ACHN (cell line): ENCODE results near the gene GJB3.
A peak's percentile ranks its signal among the peaks of the same experiment; 100 is the strongest.

ENCODE experiments used
- DNase-seq: peaks from one replicate; pipeline ENCODE4 v3.0.0-alpha.2; 2015
- in situ Hi-C: cut with HindIII; loops from 2 replicates; pipeline ENCODE4 v1.10.0; 2017; ENCODE audit warnings: low sequenced_read_pairs, low pct_ligation_motif_present, low pct_unique_long_range_greater_than_20kb

The GJB3 gene

GRCh38 chr1:34779962-34780361, 1.1 kb upstream of the GJB3 start:
- DNase-seq: no peak
- in situ Hi-C loops: no loop called here

GRCh38 chr1:34780528-34780927, 486 bp upstream of the GJB3 start:
- in situ Hi-C loops: no loop called here
- no peak for DNase-seq

DNA sequence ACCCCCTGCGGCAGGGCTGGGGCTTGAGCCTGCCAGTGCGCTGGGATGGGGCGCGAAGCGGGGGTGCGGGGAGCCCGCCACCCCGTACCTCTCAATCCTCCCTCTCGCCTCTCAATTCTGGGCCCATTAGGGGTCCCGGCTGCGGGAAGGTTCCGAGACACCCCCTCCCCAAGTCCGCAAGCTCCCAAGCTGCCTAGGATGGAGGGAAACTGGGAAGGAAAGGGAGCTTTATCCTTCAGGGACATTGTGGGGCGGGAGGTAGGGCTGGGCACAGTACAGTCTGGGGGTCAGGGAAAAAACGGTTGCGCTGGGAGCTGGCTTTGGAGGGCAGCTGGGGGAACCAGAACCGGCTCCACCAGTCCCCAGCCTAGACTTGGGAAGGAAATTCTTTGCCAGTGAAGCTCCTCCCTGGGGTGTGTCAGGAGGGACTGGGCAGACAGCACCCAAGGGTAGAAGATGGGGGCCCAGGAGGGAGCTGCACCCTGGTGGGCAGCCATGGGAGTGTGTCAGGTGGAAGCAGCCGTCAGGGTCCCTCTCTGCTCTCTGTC, 904 bp downstream of the GJB3 start:
- no peak for DNase-seq
- in situ Hi-C loops: no loop called here

DNA sequence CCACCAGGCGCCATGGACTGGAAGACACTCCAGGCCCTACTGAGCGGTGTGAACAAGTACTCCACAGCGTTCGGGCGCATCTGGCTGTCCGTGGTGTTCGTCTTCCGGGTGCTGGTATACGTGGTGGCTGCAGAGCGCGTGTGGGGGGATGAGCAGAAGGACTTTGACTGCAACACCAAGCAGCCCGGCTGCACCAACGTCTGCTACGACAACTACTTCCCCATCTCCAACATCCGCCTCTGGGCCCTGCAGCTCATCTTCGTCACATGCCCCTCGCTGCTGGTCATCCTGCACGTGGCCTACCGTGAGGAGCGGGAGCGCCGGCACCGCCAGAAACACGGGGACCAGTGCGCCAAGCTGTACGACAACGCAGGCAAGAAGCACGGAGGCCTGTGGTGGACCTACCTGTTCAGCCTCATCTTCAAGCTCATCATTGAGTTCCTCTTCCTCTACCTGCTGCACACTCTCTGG, 3.8 kb downstream of the GJB3 start:
- no peak for DNase-seq

GRCh38 chr1:34785231-34785874, 4.3 kb downstream of the GJB3 start:
- in situ Hi-C loops: no loop called here
- no peak for DNase-seq

More for the DNA sequence above, 3.8 kb downstream of the GJB3 start:
- in situ Hi-C loops: no loop called here

DNA sequence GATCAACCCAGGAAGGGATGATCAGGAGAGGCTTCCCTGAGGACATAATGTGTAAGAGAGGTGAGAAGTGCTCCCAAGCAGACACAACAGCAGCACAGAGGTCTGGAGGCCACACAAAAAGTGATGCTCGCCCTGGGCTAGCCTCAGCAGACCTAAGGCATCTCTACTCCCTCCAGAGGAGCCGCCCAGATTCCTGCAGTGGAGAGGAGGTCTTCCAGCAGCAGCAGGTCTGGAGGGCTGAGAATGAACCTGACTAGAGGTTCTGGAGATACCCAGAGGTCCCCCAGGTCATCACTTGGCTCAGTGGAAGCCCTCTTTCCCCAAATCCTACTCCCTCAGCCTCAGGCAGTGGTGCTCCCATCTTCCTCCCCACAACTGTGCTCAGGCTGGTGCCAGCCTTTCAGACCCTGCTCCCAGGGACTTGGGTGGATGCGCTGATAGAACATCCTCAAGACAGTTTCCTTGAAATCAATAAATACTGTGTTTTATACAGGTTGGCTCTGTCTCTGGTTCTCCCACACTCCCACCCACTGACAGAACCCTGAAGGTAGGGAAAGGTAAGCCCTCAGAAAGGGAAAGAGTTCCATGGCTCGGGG, 5.0 kb downstream of the GJB3 start:
- in situ Hi-C loops: no loop called here

DNA sequence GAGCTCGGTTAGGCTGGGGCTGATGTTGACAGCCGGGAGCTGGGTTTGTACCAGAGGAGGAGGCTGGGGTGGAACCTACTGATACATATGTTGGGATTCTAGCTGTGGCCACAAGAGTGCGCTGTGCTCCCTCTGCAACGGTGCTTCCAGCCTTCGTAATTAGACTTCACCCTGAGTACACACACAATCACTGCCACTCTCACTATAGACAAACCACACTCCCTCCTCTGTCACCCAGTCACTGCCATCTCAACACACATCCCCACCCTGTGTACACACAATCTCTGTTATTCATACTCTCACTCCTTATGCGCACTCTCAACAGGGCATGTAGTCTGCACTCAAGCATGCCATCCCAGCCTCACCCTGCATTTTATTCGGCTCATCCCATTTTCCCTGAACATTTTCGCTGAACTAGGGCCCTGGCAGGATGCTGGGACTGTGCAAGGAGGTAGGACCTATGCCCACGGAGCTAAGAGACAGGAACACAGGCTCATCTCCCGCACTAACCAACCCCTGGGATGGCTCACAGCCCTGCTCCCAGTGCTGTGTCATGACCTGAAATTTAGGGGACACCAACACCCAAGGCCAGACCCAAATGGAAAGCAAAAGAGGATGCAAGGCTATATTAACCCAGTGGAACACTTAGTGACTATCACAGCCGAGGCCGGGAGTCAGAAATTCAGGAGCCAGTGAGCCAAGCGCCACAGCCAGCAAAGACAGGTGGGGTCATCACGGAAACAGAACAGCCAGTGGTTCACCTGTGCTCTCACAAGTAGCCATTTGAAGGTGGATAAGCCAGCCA, 5.7 kb downstream of the GJB3 start:
- peak; percentile 59 for DNase-seq
- in situ Hi-C loops: no loop called here

More for the DNA sequence above, 5.0 kb downstream of the GJB3 start:
- DNase-seq: no peak

GRCh38 chr1:34787461-34788420, 6.7 kb downstream of the GJB3 start:
- DNase-seq: no peak
- in situ Hi-C loops: no loop called here

GRCh38 chr1:34790985-34791384, 10.0 kb downstream of the GJB3 start:
- in situ Hi-C loops: no loop called here
- no peak for DNase-seq

DNA sequence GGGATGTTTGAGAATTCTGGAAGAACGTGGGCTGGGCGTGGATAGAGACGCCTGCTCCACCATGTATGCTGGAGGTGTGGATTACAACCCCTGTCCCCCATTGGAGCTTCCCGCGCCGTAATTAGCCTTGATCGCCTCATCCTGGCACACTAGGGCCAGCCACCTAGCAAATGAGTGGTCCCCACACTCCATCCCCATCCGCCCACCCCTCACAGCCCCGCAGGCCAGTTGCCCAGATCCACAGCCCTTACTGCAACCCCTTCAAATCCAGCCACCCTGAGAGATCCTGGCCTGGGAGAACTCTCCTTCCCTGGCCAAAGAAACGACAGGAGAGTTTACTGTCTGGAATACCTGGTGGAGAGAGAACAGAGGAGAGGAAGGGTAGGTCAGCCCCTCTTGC, 11.4 kb downstream of the GJB3 start:
- DNase-seq: no peak
- in situ Hi-C loops: no loop called here

- no peak for DNase-seq
- in situ Hi-C loops: no loop called here
Observed at GRCh38 chr1:34792868-34793727, 12.1 kb downstream of the GJB3 start, which contains the start of gene GJA4. TSS of gene GJA4 (plus strand) at chr1:34792999. CDS start at chr1:34794214, 1,215 bp downstream.

GRCh38 chr1:34794001-34794789, 13.2 kb downstream of the GJB3 start:
- in situ Hi-C loops: no loop called here
- peak; percentile 62 for DNase-seq

GRCh38 chr1:34794790-34795180, 13.8 kb downstream of the GJB3 start:
- in situ Hi-C loops: no loop called here

DNA sequence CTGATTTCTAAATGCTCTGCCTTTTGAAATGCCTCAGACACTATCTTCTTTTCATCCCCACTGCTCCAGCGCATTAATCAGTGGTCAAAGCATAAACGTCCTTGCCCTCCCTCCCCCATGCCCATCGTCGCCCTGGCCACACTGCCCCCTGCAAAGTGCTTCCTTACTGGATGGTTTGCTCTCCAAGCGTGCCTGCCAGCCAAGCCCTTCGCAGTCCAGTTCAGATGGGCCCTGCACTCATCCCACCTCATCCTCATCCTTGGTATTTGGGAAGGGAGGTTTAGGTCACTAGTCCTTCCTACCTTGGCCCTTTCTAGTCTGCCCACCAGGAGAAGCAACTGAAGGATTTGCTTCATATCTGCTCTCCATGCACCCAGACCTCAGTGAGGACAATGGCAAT, 14.9 kb downstream of the GJB3 start:
- no peak for DNase-seq
- in situ Hi-C loops: no loop called here

More at GRCh38 chr1:34794790-34795180, 13.8 kb downstream of the GJB3 start:
- DNase-seq: no peak

GRCh38 chr1:34796990-34797389, 16.0 kb downstream of the GJB3 start:
- in situ Hi-C loops: no loop called here
- DNase-seq: no peak

GRCh38 chr1:34800214-34800613, 19.2 kb downstream of the GJB3 start:
- DNase-seq: no peak
- in situ Hi-C loops: no loop called here

- no peak for DNase-seq
- in situ Hi-C loops: no loop called here
Observed at GRCh38 chr1:34803770-34804169, 22.8 kb downstream of the GJB3 start.
